Liver (tissue), 3 donors: ENCODE results near the gene MASP1.

Source experiments
- EGR1 ChIP-seq, 2 donors: IDR thresholded peaks; 2 replicates each; pipeline ENCODE4 v1.6.1; 2016 to 2018; ENCODE audit warnings: antibody characterized with exemption in 2 of 2, low read depth in 2 of 2
- GABPA ChIP-seq, 2 donors: IDR thresholded peaks in 1 of 2; conservative IDR thresholded peaks in 1 of 2; 2 replicates each; pipeline ENCODE4 v1.6.1; 2016; ENCODE audit warnings: antibody characterized with exemption in 2 of 2, mild to moderate bottlenecking in 1 of 2, moderate library complexity in 1 of 2
- NR2F2 ChIP-seq: IDR thresholded peaks from 2 replicates; pipeline ENCODE4 v1.6.1; 2016; ENCODE audit warnings: antibody characterized with exemption
- RXRA ChIP-seq, 2 donors: IDR thresholded peaks; 2 replicates each; pipeline ENCODE4 v1.6.1; 2017 to 2018; ENCODE audit warnings: antibody characterized with exemption in 2 of 2, mild to moderate bottlenecking in 1 of 2
- SP1 ChIP-seq: IDR thresholded peaks from 2 replicates; pipeline ENCODE4 v1.6.1; 2018; ENCODE audit warnings: antibody characterized with exemption, mild to moderate bottlenecking
- TAF1 ChIP-seq: conservative IDR thresholded peaks from 2 replicates; pipeline ENCODE4 v1.6.1; 2016; ENCODE audit warnings: antibody characterized with exemption, mild to moderate bottlenecking
- TF ChIP-seq, protein P1 (sequence below): IDR thresholded peaks from 2 replicates; pipeline ENCODE4 v1.6.1; 2016; ENCODE audit warnings: antibody characterized with exemption, mild to moderate bottlenecking
- TF ChIP-seq, protein P2 (sequence below): fragments of 150-350 bp; IDR thresholded peaks from 2 replicates; pipeline ENCODE4 v1.5.1; 2017; ENCODE audit warnings: improper control_type of control experiment, low read depth, low read length; ENCODE audit not compliant: missing input control
- TF ChIP-seq, protein P3 (sequence below): IDR thresholded peaks from 2 replicates; pipeline ENCODE4 v1.6.1; 2016; ENCODE audit warnings: antibody characterized with exemption
- donor health status: healthy.
- donor health status: healthy.

GRCh38 chr3:187291001-187291511 lies 481 bp downstream of the MASP1 start:
- TF ChIP-seq, protein P1, sequence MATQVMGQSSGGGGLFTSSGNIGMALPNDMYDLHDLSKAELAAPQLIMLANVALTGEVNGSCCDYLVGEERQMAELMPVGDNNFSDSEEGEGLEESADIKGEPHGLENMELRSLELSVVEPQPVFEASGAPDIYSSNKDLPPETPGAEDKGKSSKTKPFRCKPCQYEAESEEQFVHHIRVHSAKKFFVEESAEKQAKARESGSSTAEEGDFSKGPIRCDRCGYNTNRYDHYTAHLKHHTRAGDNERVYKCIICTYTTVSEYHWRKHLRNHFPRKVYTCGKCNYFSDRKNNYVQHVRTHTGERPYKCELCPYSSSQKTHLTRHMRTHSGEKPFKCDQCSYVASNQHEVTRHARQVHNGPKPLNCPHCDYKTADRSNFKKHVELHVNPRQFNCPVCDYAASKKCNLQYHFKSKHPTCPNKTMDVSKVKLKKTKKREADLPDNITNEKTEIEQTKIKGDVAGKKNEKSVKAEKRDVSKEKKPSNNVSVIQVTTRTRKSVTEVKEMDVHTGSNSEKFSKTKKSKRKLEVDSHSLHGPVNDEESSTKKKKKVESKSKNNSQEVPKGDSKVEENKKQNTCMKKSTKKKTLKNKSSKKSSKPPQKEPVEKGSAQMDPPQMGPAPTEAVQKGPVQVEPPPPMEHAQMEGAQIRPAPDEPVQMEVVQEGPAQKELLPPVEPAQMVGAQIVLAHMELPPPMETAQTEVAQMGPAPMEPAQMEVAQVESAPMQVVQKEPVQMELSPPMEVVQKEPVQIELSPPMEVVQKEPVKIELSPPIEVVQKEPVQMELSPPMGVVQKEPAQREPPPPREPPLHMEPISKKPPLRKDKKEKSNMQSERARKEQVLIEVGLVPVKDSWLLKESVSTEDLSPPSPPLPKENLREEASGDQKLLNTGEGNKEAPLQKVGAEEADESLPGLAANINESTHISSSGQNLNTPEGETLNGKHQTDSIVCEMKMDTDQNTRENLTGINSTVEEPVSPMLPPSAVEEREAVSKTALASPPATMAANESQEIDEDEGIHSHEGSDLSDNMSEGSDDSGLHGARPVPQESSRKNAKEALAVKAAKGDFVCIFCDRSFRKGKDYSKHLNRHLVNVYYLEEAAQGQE: no peak
- TF ChIP-seq, protein P2, sequence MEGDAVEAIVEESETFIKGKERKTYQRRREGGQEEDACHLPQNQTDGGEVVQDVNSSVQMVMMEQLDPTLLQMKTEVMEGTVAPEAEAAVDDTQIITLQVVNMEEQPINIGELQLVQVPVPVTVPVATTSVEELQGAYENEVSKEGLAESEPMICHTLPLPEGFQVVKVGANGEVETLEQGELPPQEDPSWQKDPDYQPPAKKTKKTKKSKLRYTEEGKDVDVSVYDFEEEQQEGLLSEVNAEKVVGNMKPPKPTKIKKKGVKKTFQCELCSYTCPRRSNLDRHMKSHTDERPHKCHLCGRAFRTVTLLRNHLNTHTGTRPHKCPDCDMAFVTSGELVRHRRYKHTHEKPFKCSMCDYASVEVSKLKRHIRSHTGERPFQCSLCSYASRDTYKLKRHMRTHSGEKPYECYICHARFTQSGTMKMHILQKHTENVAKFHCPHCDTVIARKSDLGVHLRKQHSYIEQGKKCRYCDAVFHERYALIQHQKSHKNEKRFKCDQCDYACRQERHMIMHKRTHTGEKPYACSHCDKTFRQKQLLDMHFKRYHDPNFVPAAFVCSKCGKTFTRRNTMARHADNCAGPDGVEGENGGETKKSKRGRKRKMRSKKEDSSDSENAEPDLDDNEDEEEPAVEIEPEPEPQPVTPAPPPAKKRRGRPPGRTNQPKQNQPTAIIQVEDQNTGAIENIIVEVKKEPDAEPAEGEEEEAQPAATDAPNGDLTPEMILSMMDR: no peak
- TF ChIP-seq, protein P3, sequence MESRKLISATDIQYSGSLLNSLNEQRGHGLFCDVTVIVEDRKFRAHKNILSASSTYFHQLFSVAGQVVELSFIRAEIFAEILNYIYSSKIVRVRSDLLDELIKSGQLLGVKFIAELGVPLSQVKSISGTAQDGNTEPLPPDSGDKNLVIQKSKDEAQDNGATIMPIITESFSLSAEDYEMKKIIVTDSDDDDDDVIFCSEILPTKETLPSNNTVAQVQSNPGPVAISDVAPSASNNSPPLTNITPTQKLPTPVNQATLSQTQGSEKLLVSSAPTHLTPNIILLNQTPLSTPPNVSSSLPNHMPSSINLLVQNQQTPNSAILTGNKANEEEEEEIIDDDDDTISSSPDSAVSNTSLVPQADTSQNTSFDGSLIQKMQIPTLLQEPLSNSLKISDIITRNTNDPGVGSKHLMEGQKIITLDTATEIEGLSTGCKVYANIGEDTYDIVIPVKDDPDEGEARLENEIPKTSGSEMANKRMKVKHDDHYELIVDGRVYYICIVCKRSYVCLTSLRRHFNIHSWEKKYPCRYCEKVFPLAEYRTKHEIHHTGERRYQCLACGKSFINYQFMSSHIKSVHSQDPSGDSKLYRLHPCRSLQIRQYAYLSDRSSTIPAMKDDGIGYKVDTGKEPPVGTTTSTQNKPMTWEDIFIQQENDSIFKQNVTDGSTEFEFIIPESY: no peak
- TF ChIP-seq SP1 (no peak), NR2F2 (no peak), RXRA (IDR thresholded peaks at IDR 0.05) (no peak), GABPA (IDR thresholded peaks at IDR 0.05 in 1 of 2, conservative IDR thresholded peaks at IDR 0.05 in 1 of 2) (no peak), TAF1 (no peak), EGR1 (IDR thresholded peaks at IDR 0.05; ENCODE audit: low read depth in 2 of 2) (no peak)
